SHP77 (cell line): ENCODE results near the gene RNF167.
A peak's percentile ranks its signal among the peaks of the same experiment; 100 is the strongest.

Experiments used
- DNase-seq, 2 experiments: peaks; one replicate each; lab custom pipeline; 2025; lab: John Stamatoyannopoulos, UW

Gene RNF167

GRCh38 chr17:4938688-4939545 lies 1.2 kb upstream of the RNF167 start:
- DNase-seq = no peak

GRCh38 chr17:4939546-4939795 lies 597 bp upstream of the RNF167 start:
- DNase-seq = no peak

GRCh38 chr17:4940555-4941318 lies 669 bp downstream of the RNF167 start:
- DNase-seq = peak; percentile 90 to 95

- no peak for DNase-seq
Measured at GRCh38 chr17:4941319-4941610, 1.2 kb downstream of the RNF167 start.

GRCh38 chr17:4942760-4943508 lies 2.9 kb downstream of the RNF167 start:
- DNase-seq = no peak

GRCh38 chr17:4944163-4944553 lies 4.1 kb downstream of the RNF167 start:
- no peak for DNase-seq

GRCh38 chr17:4944554-4945175 lies 4.6 kb downstream of the RNF167 start:
- no peak for DNase-seq

- peak in 1 of 2 experiments; percentile 38 for DNase-seq
Measured at GRCh38 chr17:4945176-4945943, 5.3 kb downstream of the RNF167 start.

GRCh38 chr17:4945944-4946280 lies 5.8 kb downstream of the RNF167 start:
- no peak for DNase-seq

GRCh38 chr17:4946312-4946976 lies 6.4 kb downstream of the RNF167 start:
- no peak for DNase-seq

- no peak for DNase-seq
Measured at GRCh38 chr17:4947010-4947410, 6.9 kb downstream of the RNF167 start.

GRCh38 chr17:4947411-4948165 lies 7.5 kb downstream of the RNF167 start:
- peak; percentile 26 to 47 for DNase-seq

GRCh38 chr17:4948166-4948930 lies 8.3 kb downstream of the RNF167 start, which contains the start of gene PFN1:
TSS of gene PFN1 (minus strand) at chr17:4948530. CDS start at chr17:4948394, 136 bp downstream.
- peak; percentile 83 to 86 for DNase-seq

GRCh38 chr17:4948931-4949320 lies 8.9 kb downstream of the RNF167 start:
- DNase-seq = peak; percentile 88 to 90

- peak; percentile 74 to 86 for DNase-seq
Measured at GRCh38 chr17:4949321-4950074, 9.4 kb downstream of the RNF167 start.

- peak in 1 of 2 experiments; percentile 41 for DNase-seq
Measured at GRCh38 chr17:4950075-4950745, 10.1 kb downstream of the RNF167 start.

- peak; percentile 75 to 85 for DNase-seq
Measured at GRCh38 chr17:4950746-4951204, 10.7 kb downstream of the RNF167 start, which contains the start of gene ENO3. TSS of gene ENO3 (plus strand) at chr17:4951119. CDS start at chr17:4951830, 711 bp downstream.

GRCh38 chr17:4951486-4951885 lies 11.4 kb downstream of the RNF167 start:
- DNase-seq = peak in 1 of 2 experiments; percentile 15
